GM10266 (cell line): Measurements from ENCODE around the gene SCUBE2.

Experiments used
- DNase-seq: peaks from one replicate; pipeline ENCODE4 v3.0.0; 2012; ENCODE audit errors: extremely low spot score
- TF ChIP-seq, protein P1 (sequence below): IDR thresholded peaks from 2 replicates; pipeline ENCODE4 v1.5.1; 2012; ENCODE audit warnings: mild to moderate bottlenecking, low read depth; ENCODE audit not compliant: control insufficient read depth, insufficient read depth; ENCODE audit errors: missing control alignments

The SCUBE2 gene

DNA sequence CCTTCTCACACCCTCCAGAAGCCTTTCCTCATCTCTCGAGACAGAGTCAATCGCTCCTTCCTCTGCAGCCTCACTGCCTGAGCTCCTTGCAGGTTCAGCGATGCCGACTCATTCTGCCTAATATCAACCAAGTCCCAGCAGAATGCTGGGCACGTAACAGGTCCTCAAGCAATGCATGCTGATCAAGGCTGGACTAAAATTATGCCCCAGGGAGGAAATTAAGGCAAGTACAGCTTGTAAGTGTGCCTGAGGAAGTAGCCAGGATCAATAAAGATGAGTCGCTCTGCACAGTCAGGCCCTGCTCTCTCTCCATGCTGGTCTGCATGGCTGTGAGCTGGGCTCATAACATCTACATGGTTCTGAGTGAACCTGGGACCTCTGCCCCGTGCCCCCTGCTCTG lies 62.0 kb downstream of the SCUBE2 start:
- no peak for DNase-seq
- TF ChIP-seq, protein P1, sequence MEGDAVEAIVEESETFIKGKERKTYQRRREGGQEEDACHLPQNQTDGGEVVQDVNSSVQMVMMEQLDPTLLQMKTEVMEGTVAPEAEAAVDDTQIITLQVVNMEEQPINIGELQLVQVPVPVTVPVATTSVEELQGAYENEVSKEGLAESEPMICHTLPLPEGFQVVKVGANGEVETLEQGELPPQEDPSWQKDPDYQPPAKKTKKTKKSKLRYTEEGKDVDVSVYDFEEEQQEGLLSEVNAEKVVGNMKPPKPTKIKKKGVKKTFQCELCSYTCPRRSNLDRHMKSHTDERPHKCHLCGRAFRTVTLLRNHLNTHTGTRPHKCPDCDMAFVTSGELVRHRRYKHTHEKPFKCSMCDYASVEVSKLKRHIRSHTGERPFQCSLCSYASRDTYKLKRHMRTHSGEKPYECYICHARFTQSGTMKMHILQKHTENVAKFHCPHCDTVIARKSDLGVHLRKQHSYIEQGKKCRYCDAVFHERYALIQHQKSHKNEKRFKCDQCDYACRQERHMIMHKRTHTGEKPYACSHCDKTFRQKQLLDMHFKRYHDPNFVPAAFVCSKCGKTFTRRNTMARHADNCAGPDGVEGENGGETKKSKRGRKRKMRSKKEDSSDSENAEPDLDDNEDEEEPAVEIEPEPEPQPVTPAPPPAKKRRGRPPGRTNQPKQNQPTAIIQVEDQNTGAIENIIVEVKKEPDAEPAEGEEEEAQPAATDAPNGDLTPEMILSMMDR: no peak

DNA sequence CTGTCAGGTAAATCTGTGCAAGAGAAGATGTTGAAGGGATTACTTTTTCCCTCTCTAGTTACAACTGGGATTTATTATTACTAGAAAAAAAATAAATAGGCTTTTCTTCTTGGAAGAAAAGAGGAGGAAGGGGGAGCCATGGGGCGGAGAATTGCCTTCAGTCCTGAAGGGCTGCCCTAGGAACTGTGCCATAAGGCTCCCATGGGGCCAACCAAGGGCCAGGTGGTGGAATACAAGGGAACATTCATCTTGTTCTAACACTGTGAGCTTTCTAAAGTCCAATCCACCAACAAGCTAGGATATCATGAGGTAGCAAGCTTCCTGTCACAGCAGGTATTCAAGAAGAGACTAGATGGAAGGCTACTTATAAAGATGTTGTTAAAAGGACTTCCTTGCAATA lies 62.8 kb downstream of the SCUBE2 start:
- no peak for DNase-seq

DNA sequence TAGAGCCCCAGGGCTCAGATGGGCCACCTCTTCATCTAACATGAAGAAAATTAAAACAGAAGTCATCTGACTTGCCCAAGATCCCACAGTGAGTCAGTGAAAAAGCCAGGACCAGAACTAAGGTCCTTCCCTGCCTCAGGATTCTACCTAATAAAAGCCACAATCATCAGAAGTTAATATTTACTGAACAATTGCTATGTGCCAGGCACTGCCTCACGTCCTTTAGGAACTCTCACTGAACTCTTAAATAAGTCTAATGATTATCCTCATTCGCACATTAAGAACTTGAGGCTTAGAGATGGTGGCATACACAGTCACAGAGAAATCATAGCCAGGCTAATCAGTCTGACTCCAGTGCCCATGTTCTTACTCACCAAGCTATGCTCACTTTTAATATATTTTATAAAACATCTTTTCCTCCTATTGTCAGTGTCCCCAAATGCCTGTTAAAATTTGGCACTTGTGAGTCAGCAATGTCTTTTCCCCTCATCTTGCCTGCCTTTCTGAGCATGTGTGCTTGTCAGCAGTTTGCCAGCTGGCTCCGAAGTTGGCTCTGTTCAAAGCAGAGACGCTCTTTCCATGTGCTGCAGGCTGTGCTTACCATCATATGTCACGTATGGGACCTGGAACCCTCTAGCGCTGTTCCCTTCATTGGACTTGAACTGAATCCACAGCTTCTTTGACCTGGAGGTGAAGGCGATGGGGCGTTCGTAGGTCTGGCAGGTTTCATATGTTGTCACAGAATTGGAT lies 66.1 kb downstream of the SCUBE2 start:
- TF ChIP-seq, protein P1: no peak
- DNase-seq: no peak

More for the DNA sequence above, 62.8 kb downstream of the SCUBE2 start:
- TF ChIP-seq, protein P1: no peak

DNA sequence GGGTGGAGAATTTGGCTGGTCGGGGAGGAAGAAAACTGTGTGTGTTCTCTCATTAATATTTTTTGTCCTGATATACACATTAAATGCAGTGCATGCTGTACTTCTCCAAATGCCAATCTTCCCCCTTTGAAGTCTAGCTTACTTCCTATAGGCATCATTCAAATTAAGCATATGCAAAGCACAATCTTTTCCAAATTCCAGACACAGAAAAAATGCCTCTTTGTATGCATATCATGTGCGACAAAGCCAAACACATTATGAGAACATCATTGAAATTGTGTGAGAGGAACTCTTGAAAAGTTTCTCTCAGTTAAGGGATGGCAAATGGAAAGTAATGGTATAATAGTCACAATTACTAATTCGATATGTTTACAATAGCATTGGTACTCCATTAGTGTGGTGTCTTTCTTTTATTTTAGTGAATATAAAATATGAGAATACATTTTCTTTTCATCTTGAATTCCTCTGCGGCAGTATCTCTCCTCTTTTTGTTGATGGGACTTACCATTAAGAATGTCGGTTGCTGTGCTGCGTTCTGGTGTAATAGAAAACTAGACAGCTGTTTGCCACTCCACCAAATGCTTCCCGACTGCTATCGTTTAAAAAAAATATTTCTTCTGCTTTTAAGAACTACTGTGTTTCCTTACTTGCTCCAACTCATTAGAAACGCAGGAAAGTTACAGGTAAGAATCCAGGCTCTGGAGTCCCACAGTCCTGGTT lies 68.3 kb downstream of the SCUBE2 start:
- TF ChIP-seq, protein P1: no peak
- no peak for DNase-seq

DNA sequence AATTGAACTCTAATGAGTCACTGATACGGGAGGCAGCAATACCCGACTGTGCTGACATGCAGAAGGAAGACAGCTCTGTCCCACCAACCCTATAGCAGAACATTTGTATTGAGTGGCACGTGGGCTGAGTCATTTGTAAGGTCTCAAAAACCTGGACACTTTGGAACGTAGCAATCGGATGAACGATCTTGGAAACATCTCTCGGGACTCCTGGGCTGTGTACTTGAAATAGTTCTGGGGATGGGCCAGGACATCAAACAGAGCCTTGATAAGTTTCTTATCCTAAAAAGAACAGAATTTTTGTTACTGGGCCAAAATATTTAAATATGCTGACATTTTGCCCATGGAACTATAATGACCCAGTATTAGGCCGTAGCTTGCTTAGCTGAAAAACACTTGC lies 70.5 kb downstream of the SCUBE2 start:
- no peak for DNase-seq
- TF ChIP-seq, protein P1: no peak

DNA sequence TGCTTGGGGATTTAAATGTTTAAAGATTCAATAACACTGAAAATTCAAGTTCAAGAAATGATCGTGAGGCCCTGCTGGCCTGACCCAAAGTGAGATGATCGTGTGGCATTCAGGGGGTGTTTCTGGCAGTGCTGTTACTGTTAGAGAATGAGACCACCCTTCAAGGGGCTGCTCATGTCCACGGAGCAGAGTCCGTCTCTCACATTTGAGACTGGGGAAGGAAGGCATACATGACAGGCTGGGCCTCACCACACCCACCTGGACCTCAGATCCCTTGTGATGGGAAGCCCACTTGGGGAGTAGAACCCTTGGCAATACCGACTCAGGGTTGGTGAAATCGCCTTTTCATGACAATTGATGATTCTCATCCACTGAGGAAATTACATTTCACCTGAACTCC lies 71.5 kb downstream of the SCUBE2 start:
- DNase-seq: no peak
- TF ChIP-seq, protein P1: no peak

DNA sequence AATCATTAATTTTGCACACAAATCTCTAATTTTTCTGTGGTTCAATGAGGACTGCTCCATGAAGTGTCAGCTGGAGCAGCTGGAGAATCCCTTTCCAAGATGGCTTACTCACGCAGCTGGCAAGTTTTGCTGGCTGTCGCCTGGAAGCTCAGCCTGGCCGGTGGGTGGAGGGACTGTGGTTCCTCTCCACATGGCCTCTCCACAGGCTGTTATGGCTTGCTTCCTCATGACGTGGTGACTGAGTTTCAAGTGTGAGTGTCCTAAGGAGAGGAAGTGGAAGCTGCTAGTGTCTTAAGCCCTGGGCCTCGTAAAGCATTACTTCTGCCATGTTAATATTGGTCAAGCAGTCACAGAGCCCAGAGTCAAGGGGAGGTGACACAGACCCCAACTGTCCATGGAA lies 73.6 kb downstream of the SCUBE2 start:
- TF ChIP-seq, protein P1: no peak
- DNase-seq: no peak
